ENCODE measurements around the gene ALDH1L2.

DNA sequence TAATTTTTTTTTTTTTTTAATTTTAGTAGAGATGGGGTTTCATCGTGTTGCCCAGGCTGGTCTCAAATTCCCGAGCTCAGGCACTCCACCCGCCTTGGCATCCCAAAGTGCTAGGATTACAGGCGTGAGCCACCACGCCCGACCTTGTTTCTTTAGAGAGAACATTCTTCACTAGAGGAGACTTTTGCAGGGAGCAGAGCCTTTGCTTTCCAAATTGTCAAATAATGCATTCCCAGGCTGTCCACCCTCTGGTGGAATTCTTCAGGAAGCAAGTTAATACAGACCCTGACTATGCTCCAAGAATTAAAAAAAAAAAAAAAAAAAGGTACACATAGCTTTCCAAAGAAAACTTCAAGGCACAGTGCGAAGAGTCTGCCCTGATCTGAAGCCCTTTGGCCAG is 6.8 kb downstream of the ALDH1L2 start:
- no peak for TF ChIP-seq POLR2A (IDR thresholded peaks at IDR 0.05; ENCODE audit: low read depth, low read length)
- no peak for TF ChIP-seq POLR2AphosphoS5 (IDR thresholded peaks at IDR 0.05; ENCODE audit: low read depth, low read length)
- no peak for TF ChIP-seq TAF1 (IDR thresholded peaks at IDR 0.05; ENCODE audit: borderline replicate concordance, low read depth, low read length)

All from GM12892 (cell line).